Measurements from ENCODE around the gene CITED2. TPM values are rescaled to one million over a fixed set of nuclear protein-coding genes. Genes with fewer than 3 reads are reported as not detected.

Gene CITED2
- total RNA-seq, 1 experiment from 2014 or later, result 256 TPM

- no peak for DNase-seq (ENCODE audit: low read depth)
Measured at GRCh38 chr6:139381216-139381865, 6.9 kb upstream of the CITED2 start.

GRCh38 chr6:139380611-139381010, 6.2 kb upstream of the CITED2 start:
- no peak for DNase-seq (ENCODE audit: low read depth)

- DNase-seq (ENCODE audit: low read depth), result no peak
Measured at GRCh38 chr6:139380168-139380567, 5.7 kb upstream of the CITED2 start.

GRCh38 chr6:139378882-139379341, 4.5 kb upstream of the CITED2 start:
- peak; percentile 46 for DNase-seq (ENCODE audit: low read depth)

- DNase-seq (ENCODE audit: low read depth), result no peak
Measured at GRCh38 chr6:139378226-139378625, 3.8 kb upstream of the CITED2 start.

- peak; percentile 79 for DNase-seq (ENCODE audit: low read depth)
Measured at GRCh38 chr6:139376604-139377218, 2.3 kb upstream of the CITED2 start.

GRCh38 chr6:139376017-139376330, 1.5 kb upstream of the CITED2 start:
- DNase-seq (ENCODE audit: low read depth), result no peak

GRCh38 chr6:139375226-139376016, 973 bp upstream of the CITED2 start:
- DNase-seq (ENCODE audit: low read depth), result peak; percentile 98

GRCh38 chr6:139373928-139374356, 506 bp downstream of the CITED2 start:
- no peak for DNase-seq (ENCODE audit: low read depth)

GRCh38 chr6:139373154-139373927, 1.1 kb downstream of the CITED2 start:
- peak; percentile 61 for DNase-seq (ENCODE audit: low read depth)

- DNase-seq (ENCODE audit: low read depth), result no peak
Measured at GRCh38 chr6:139372326-139373153, 1.9 kb downstream of the CITED2 start.

- DNase-seq (ENCODE audit: low read depth), result no peak
Measured at GRCh38 chr6:139371421-139372203, 2.8 kb downstream of the CITED2 start.

- no peak for DNase-seq (ENCODE audit: low read depth)
Measured at GRCh38 chr6:139370999-139371345, 3.5 kb downstream of the CITED2 start.

- DNase-seq (ENCODE audit: low read depth), result peak; percentile 89
Measured at GRCh38 chr6:139370283-139370998, 4.0 kb downstream of the CITED2 start.

- peak; percentile 82 for DNase-seq (ENCODE audit: low read depth)
Measured at GRCh38 chr6:139369568-139370282, 4.7 kb downstream of the CITED2 start.

GRCh38 chr6:139369068-139369467, 5.4 kb downstream of the CITED2 start:
- no peak for DNase-seq (ENCODE audit: low read depth)

- DNase-seq (ENCODE audit: low read depth), result no peak
Measured at GRCh38 chr6:139368661-139369060, 5.8 kb downstream of the CITED2 start.

- no peak for DNase-seq (ENCODE audit: low read depth)
Measured at GRCh38 chr6:139367810-139368351, 6.6 kb downstream of the CITED2 start.

GRCh38 chr6:139364982-139365379, 9.5 kb downstream of the CITED2 start:
- DNase-seq (ENCODE audit: low read depth), result no peak

Measured in LHCN-M2 (cell line).